HEK293 (cell line): ENCODE results near the gene ERF.

ENCODE experiments used
- BCL11A ChIP-seq: fragments of 450-650 bp; formaldehyde crosslinking; IDR thresholded peaks from 2 replicates; pipeline ENCODE4 v1.5.1; 2016; ENCODE audit warnings: low read depth, missing biosample characterization, missing genetic modification characterization
- EGR2 ChIP-seq: fragments of 450-650 bp; formaldehyde crosslinking; IDR thresholded peaks from 2 replicates; pipeline ENCODE4 v1.5.1; 2016; ENCODE audit warnings: low read depth, missing biosample characterization, missing genetic modification characterization
- GLIS2 ChIP-seq: fragments of 450-650 bp; formaldehyde crosslinking; IDR thresholded peaks from 2 replicates; pipeline ENCODE4 v1.5.1; 2016; ENCODE audit warnings: missing biosample characterization, missing genetic modification characterization
- HOXD13 ChIP-seq: sonication (generic); formaldehyde crosslinking; IDR thresholded peaks from 2 replicates; pipeline ENCODE4 v1.8.0; 2022; ENCODE audit warnings: missing genetic modification reagents, borderline replicate concordance
- KLF1 ChIP-seq: fragments of 450-650 bp; formaldehyde crosslinking; IDR thresholded peaks from 2 replicates; pipeline ENCODE4 v1.5.1; 2016; ENCODE audit warnings: missing biosample characterization, missing genetic modification characterization
- KLF9 ChIP-seq: fragments of 450-650 bp; formaldehyde crosslinking; IDR thresholded peaks from 2 replicates; pipeline ENCODE4 v1.5.1; 2016; ENCODE audit warnings: missing biosample characterization, missing genetic modification characterization, low read depth
- MZF1 ChIP-seq: fragments of 450-650 bp; formaldehyde crosslinking; IDR thresholded peaks from 2 replicates; pipeline ENCODE4 v1.5.1; 2017; ENCODE audit warnings: missing biosample characterization, missing genetic modification characterization, borderline replicate concordance
- PBX3 ChIP-seq: sonication (generic); formaldehyde crosslinking; IDR thresholded peaks from 2 replicates; pipeline ENCODE4 v1.8.1; 2022; ENCODE audit warnings: mild to moderate bottlenecking, moderate library complexity, missing genetic modification reagents
- RBAK ChIP-seq: fragments of 450-650 bp; formaldehyde crosslinking; IDR thresholded peaks from 2 replicates; pipeline ENCODE4 v1.5.1; 2016; ENCODE audit warnings: missing biosample characterization, missing genetic modification characterization
- SP2 ChIP-seq: fragments of 450-650 bp; formaldehyde crosslinking; IDR thresholded peaks from 2 replicates; pipeline ENCODE4 v1.5.1; 2016; ENCODE audit warnings: missing biosample characterization, missing genetic modification characterization
- SP7 ChIP-seq: fragments of 450-650 bp; formaldehyde crosslinking; IDR thresholded peaks from 2 replicates; pipeline ENCODE4 v1.5.1; 2016; ENCODE audit warnings: missing biosample characterization, missing genetic modification characterization
- TSHZ1 ChIP-seq: fragments of 450-650 bp; formaldehyde crosslinking; IDR thresholded peaks from 2 replicates; pipeline ENCODE4 v1.5.1; 2016; ENCODE audit warnings: missing biosample characterization, missing genetic modification characterization, borderline replicate concordance
- WT1 ChIP-seq: fragments of 450-650 bp; formaldehyde crosslinking; IDR thresholded peaks from 2 replicates; pipeline ENCODE4 v1.5.1; 2016; ENCODE audit warnings: missing biosample characterization, missing genetic modification characterization
- YY1 ChIP-seq: fragments of 450-650 bp; formaldehyde crosslinking; IDR thresholded peaks from 2 replicates; pipeline ENCODE4 v1.5.1; 2018; ENCODE audit warnings: missing biosample characterization, missing genetic modification characterization
- YY2 ChIP-seq: fragments of 450-650 bp; formaldehyde crosslinking; IDR thresholded peaks from 2 replicates; pipeline ENCODE4 v1.5.1; 2016; ENCODE audit warnings: missing biosample characterization, missing genetic modification characterization
- ZBTB17 ChIP-seq: fragments of 450-650 bp; formaldehyde crosslinking; IDR thresholded peaks from 2 replicates; pipeline ENCODE4 v1.5.1; 2016; ENCODE audit warnings: missing biosample characterization, missing genetic modification characterization
- ZBTB20 ChIP-seq: fragments of 450-650 bp; formaldehyde crosslinking; IDR thresholded peaks from 2 replicates; pipeline ENCODE4 v1.5.1; 2016; ENCODE audit warnings: missing biosample characterization, missing genetic modification characterization
- ZBTB44 ChIP-seq: fragments of 450-650 bp; IDR thresholded peaks from 2 replicates; pipeline ENCODE4 v1.5.1; 2018; ENCODE audit warnings: missing biosample characterization, mild to moderate bottlenecking, missing genetic modification characterization
- ZBTB49 ChIP-seq: fragments of 450-650 bp; formaldehyde crosslinking; IDR thresholded peaks from 2 replicates; pipeline ENCODE4 v1.5.1; 2016; ENCODE audit warnings: missing biosample characterization, missing genetic modification characterization, low read depth
- ZIC2 ChIP-seq: fragments of 450-650 bp; formaldehyde crosslinking; IDR thresholded peaks from 2 replicates; pipeline ENCODE4 v1.5.1; 2016; ENCODE audit warnings: missing biosample characterization, missing genetic modification characterization
- ZNF10 ChIP-seq: fragments of 450-650 bp; formaldehyde crosslinking; IDR thresholded peaks from 2 replicates; pipeline ENCODE4 v1.5.1; 2017; ENCODE audit warnings: missing biosample characterization, missing genetic modification characterization
- ZNF114 ChIP-seq: fragments of 450-650 bp; formaldehyde crosslinking; IDR thresholded peaks from 2 replicates; pipeline ENCODE4 v1.5.0; 2017; ENCODE audit warnings: missing biosample characterization, missing genetic modification characterization
- ZNF121 ChIP-seq: fragments of 450-650 bp; formaldehyde crosslinking; IDR thresholded peaks from 2 replicates; pipeline ENCODE4 v1.5.1; 2016; ENCODE audit warnings: missing biosample characterization, missing genetic modification characterization
- ZNF140 ChIP-seq: fragments of 450-650 bp; formaldehyde crosslinking; IDR thresholded peaks from 2 replicates; pipeline ENCODE4 v1.5.1; 2016; ENCODE audit warnings: missing biosample characterization, missing genetic modification characterization
- ZNF202 ChIP-seq: fragments of 450-650 bp; formaldehyde crosslinking; IDR thresholded peaks from 2 replicates; pipeline ENCODE4 v1.5.1; 2016; ENCODE audit warnings: missing biosample characterization, missing genetic modification characterization, borderline replicate concordance
- ZNF239 ChIP-seq: fragments of 450-650 bp; formaldehyde crosslinking; IDR thresholded peaks from 2 replicates; pipeline ENCODE4 v1.5.1; 2016; ENCODE audit warnings: missing biosample characterization, missing genetic modification characterization
- ZNF248 ChIP-seq: fragments of 450-650 bp; formaldehyde crosslinking; IDR thresholded peaks from 2 replicates; pipeline ENCODE4 v1.5.1; 2017; ENCODE audit warnings: missing biosample characterization, missing genetic modification characterization
- ZNF366 ChIP-seq: fragments of 450-650 bp; formaldehyde crosslinking; conservative IDR thresholded peaks from 2 replicates; pipeline ENCODE4 v1.5.1; 2016; ENCODE audit warnings: missing biosample characterization, missing genetic modification characterization
- ZNF391 ChIP-seq: fragments of 450-650 bp; formaldehyde crosslinking; IDR thresholded peaks from 2 replicates; pipeline ENCODE4 v1.5.1; 2016; ENCODE audit warnings: low read depth, missing biosample characterization, missing genetic modification characterization, borderline replicate concordance
- ZNF529 ChIP-seq: fragments of 450-650 bp; formaldehyde crosslinking; IDR thresholded peaks from 2 replicates; pipeline ENCODE4 v1.5.1; 2017; ENCODE audit warnings: missing genetic modification characterization, missing biosample characterization; ENCODE audit not compliant: insufficient replicate concordance
- ZNF548 ChIP-seq: fragments of 450-650 bp; formaldehyde crosslinking; IDR thresholded peaks from 2 replicates; pipeline ENCODE4 v1.5.1; 2016; ENCODE audit warnings: missing biosample characterization, missing genetic modification characterization
- ZNF623 ChIP-seq: fragments of 450-650 bp; formaldehyde crosslinking; IDR thresholded peaks from 2 replicates; pipeline ENCODE4 v1.5.1; 2016; ENCODE audit warnings: missing biosample characterization, missing genetic modification characterization
- ZNF76 ChIP-seq: fragments of 450-650 bp; formaldehyde crosslinking; IDR thresholded peaks from 2 replicates; pipeline ENCODE4; 2016; ENCODE audit warnings: low read depth, missing biosample characterization, missing genetic modification characterization, borderline replicate concordance
- ZNF776 ChIP-seq: fragments of 450-650 bp; formaldehyde crosslinking; IDR thresholded peaks from 2 replicates; pipeline ENCODE4 v1.5.0; 2017; ENCODE audit warnings: missing biosample characterization, missing genetic modification characterization, borderline replicate concordance
- ZXDB ChIP-seq: fragments of 450-650 bp; formaldehyde crosslinking; IDR thresholded peaks from 2 replicates; pipeline ENCODE4 v1.5.1; 2016; ENCODE audit warnings: missing biosample characterization, missing genetic modification characterization

ERF gene

GRCh38 chr19:42229855-42230351 lies 25.0 kb downstream of the ERF start (continued):
- peak; percentile 45 for TF ChIP-seq SP2 (tag by site-specific recombination)
- no peak for TF ChIP-seq ZXDB (tag by site-specific recombination)
- no peak for TF ChIP-seq GLIS2 (tag by site-specific recombination)
- no peak for TF ChIP-seq TSHZ1 (tag by site-specific recombination)
- no peak for TF ChIP-seq ZBTB20 (tag by site-specific recombination)
- no peak for TF ChIP-seq ZNF548 (tag by site-specific recombination)
- TF ChIP-seq HOXD13 (CRISPR knock-in tag): no peak
- TF ChIP-seq ZBTB49 (tag by site-specific recombination): no peak
- no peak for TF ChIP-seq ZNF248 (tag by site-specific recombination)
- no peak for TF ChIP-seq ZNF529 (tag by site-specific recombination)
- 0 out of 2 replicates have a peak, but pooled peaks have one; percentile 11 for TF ChIP-seq SP7
- TF ChIP-seq PBX3: no peak
- TF ChIP-seq ZNF239 (tag by site-specific recombination): no peak
- TF ChIP-seq KLF9 (tag by site-specific recombination): no peak
- TF ChIP-seq WT1 (tag by site-specific recombination): peak; percentile 42; the same call in 1 of the 2 replicates
- 0 out of 2 replicates have a peak, but pooled peaks have one; percentile 11 for TF ChIP-seq ZNF366
- no peak for TF ChIP-seq ZNF623 (tag by site-specific recombination)
- peak; percentile 71; the same call in 1 of the 2 replicates for TF ChIP-seq MZF1 (tag by site-specific recombination)
- TF ChIP-seq ZNF391 (tag by site-specific recombination): no peak
- TF ChIP-seq ZNF121: no peak
- peak; percentile 55; the same call in 1 of the 2 replicates for TF ChIP-seq ZBTB17 (tag by site-specific recombination)
- no peak for TF ChIP-seq YY2 (tag by site-specific recombination)
- no peak for TF ChIP-seq ZNF140 (tag by site-specific recombination)
- TF ChIP-seq ZNF10: peak; percentile 81
- TF ChIP-seq ZBTB44: no peak
- no peak for TF ChIP-seq RBAK (tag by site-specific recombination)
- no peak for TF ChIP-seq YY1
- TF ChIP-seq ZNF114: no peak
- no peak for TF ChIP-seq ZNF776
- TF ChIP-seq BCL11A (tag by site-specific recombination): no peak
- no peak for TF ChIP-seq KLF1 (tag by site-specific recombination)
- no peak for TF ChIP-seq ZNF76 (tag by site-specific recombination)
- TF ChIP-seq ZNF202 (tag by site-specific recombination): no peak
- no peak for TF ChIP-seq EGR2 (tag by site-specific recombination)
- TF ChIP-seq ZIC2: no peak
